Spleen (tissue), 7 donors: ENCODE data around the gene DUS1L.

Source experiments
- CTCF ChIP-seq, 11 experiments: fragments of 200-600 bp in 7 of 11; fragments of 450-650 bp in 4 of 11; sonication (generic) in 4 of 11; IDR thresholded peaks in 8 of 11; conservative IDR thresholded peaks in 3 of 11; 1 replicate in 7 of 11; 2 replicates in 4 of 11; pipeline versions ENCODE4 v1.4.0 to v1.8.0; 2016 to 2021; ENCODE audit warnings: antibody characterized with exemption in 11 of 11, inconsistent platforms in 4 of 11, mild to moderate bottlenecking in 1 of 11
- POLR2A ChIP-seq, 3 donors: fragments of 450-650 bp; IDR thresholded peaks; one replicate each; pipeline ENCODE4 v1.5.1; 2017; ENCODE audit warnings: antibody characterized with exemption in 3 of 3, mild to moderate bottlenecking in 1 of 3
- donor health status: DM: no; HTN: no; CAD: no; lungs with moderate emphysema.
- donor health status: DM: no; HTN: no; CAD: no.
- donor health status: DM: no; HTN: no; CAD: no.

- no peak for TF ChIP-seq CTCF (IDR thresholded peaks at IDR 0.05 in 8 of 11, conservative IDR thresholded peaks at IDR 0.05 in 3 of 11)
- TF ChIP-seq POLR2A (IDR thresholded peaks at IDR 0.05) = no peak
Observed at GRCh38 chr17:82083533-82084359, 18.1 kb upstream of the DUS1L start.
